KMS-11 (cell line): ENCODE measurements around the gene DMRTB1.
"Not testable (repeated sequence)": the region's sequence is repeated elsewhere in the genome, so short reads cannot be mapped to it uniquely, and the experiment has no call there.

Experiments
- H2AFZ ChIP-seq: fragments of 200-600 bp; sonication (generic); 2 replicates; pipeline ENCODE4 v1.6.1; 2016; ENCODE audit warnings: antibody characterized with exemption, mixed run types, low read depth
- H3K27ac ChIP-seq: fragments of 200-600 bp; sonication (generic); 2 replicates; pipeline ENCODE4 v1.6.1; 2016; ENCODE audit warnings: mild to moderate bottlenecking, mixed run types
- H3K27me3 ChIP-seq: fragments of 200-600 bp; sonication (generic); 2 replicates; pipeline ENCODE4 v1.6.1; 2017; ENCODE audit warnings: mild to moderate bottlenecking, low read depth, mixed run types, moderate library complexity; ENCODE audit not compliant: insufficient read depth
- H3K36me3 ChIP-seq: fragments of 200-600 bp; sonication (generic); 2 replicates; pipeline ENCODE4 v1.6.1; 2017; ENCODE audit warnings: mild to moderate bottlenecking, mixed run types; ENCODE audit not compliant: insufficient read depth
- H3K4me1 ChIP-seq: fragments of 200-600 bp; sonication (generic); 2 replicates; pipeline ENCODE4 v1.6.1; 2016; ENCODE audit warnings: mild to moderate bottlenecking, low read depth, mixed run types; ENCODE audit not compliant: poor library complexity, severe bottlenecking
- H3K4me2 ChIP-seq: fragments of 200-600 bp; sonication (generic); 2 replicates; pipeline ENCODE4 v1.7.0; 2016; ENCODE audit warnings: mild to moderate bottlenecking, mixed run types
- H3K4me3 ChIP-seq: fragments of 200-600 bp; sonication (generic); IDR thresholded peaks from 2 replicates; pipeline ENCODE4 v1.6.1; 2017; ENCODE audit warnings: low read depth, low read length, mixed read lengths; ENCODE audit not compliant: insufficient read depth
- H3K79me2 ChIP-seq: fragments of 200-600 bp; sonication (generic); 2 replicates; pipeline ENCODE4 v1.6.1; 2016; ENCODE audit warnings: low read depth, mixed run types; ENCODE audit not compliant: insufficient read depth
- H3K9ac ChIP-seq: fragments of 200-600 bp; sonication (generic); 2 replicates; pipeline ENCODE4 v1.6.1; 2016; ENCODE audit warnings: mild to moderate bottlenecking, mixed run types
- H4K20me1 ChIP-seq: fragments of 200-600 bp; sonication (generic); 2 replicates; pipeline ENCODE4 v1.6.1; 2016; ENCODE audit warnings: mild to moderate bottlenecking, mixed run types; ENCODE audit not compliant: insufficient read depth
- TF ChIP-seq, protein P1 (sequence below): fragments of 200-600 bp; sonication (generic); conservative IDR thresholded peaks from 2 replicates; pipeline ENCODE4 v1.6.1; 2017; ENCODE audit warnings: low read depth, mild to moderate bottlenecking, antibody characterized with exemption, low read length, moderate library complexity, mixed read lengths

The DMRTB1 gene

GRCh38 chr1:53431805-53432565 lies 27.2 kb upstream of the DMRTB1 start:
- no peaks in the 10 kb centered on the region for H3K79me2 ChIP-seq
- H4K20me1 ChIP-seq = no peaks in the 10 kb centered on the region
- H3K27me3 ChIP-seq = no peaks in the 10 kb centered on the region
- no peak overlapping the region for H3K27ac ChIP-seq
- TF ChIP-seq, protein P1, sequence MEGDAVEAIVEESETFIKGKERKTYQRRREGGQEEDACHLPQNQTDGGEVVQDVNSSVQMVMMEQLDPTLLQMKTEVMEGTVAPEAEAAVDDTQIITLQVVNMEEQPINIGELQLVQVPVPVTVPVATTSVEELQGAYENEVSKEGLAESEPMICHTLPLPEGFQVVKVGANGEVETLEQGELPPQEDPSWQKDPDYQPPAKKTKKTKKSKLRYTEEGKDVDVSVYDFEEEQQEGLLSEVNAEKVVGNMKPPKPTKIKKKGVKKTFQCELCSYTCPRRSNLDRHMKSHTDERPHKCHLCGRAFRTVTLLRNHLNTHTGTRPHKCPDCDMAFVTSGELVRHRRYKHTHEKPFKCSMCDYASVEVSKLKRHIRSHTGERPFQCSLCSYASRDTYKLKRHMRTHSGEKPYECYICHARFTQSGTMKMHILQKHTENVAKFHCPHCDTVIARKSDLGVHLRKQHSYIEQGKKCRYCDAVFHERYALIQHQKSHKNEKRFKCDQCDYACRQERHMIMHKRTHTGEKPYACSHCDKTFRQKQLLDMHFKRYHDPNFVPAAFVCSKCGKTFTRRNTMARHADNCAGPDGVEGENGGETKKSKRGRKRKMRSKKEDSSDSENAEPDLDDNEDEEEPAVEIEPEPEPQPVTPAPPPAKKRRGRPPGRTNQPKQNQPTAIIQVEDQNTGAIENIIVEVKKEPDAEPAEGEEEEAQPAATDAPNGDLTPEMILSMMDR = no peak
- no peak overlapping the region for H2AFZ ChIP-seq
- no peak overlapping the region for H3K4me2 ChIP-seq
- no peaks in the 10 kb centered on the region for H3K4me1 ChIP-seq
- no peak overlapping the region for H3K4me3 ChIP-seq
- H3K9ac ChIP-seq = no peak overlapping the region
- no peaks in the 10 kb centered on the region for H3K36me3 ChIP-seq

DNA sequence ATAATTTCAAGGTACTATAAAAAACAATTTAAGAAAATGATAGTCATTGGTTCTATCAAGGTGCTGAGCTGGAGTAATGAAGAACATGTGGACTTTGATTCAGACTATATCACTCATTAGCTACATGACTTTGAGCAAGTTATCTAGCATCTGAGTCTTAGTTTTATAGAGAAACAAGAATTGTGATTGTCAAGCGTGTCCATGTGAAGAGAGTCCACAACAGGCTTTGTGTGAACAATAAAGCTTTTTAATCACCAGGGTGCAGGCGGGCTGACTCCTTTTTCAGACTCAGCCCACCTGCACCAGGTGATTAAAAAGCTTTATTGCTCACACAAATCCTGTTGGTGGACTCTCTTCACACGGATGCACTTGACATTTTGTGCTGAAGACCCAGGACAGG lies 26.6 kb upstream of the DMRTB1 start:
- Histone ChIP-seq H3K9ac (no peak overlapping the region), H3K27ac (no peak overlapping the region), H3K4me2 (no peak overlapping the region)

GRCh38 chr1:53434405-53435007 lies 24.7 kb upstream of the DMRTB1 start:
- H3K4me3 ChIP-seq, H2AFZ ChIP-seq, H3K4me1 ChIP-seq, H3K27ac ChIP-seq, H3K79me2 ChIP-seq, H4K20me1 ChIP-seq, H3K4me2 ChIP-seq, H3K9ac ChIP-seq, H3K36me3 ChIP-seq, H3K27me3 ChIP-seq: not testable (repeated sequence)

More for the DNA sequence above, 26.6 kb upstream of the DMRTB1 start:
- Histone ChIP-seq H3K36me3 (no peaks in the 10 kb centered on the region), H4K20me1 (no peaks in the 10 kb centered on the region), H2AFZ (no peak overlapping the region), H3K27me3 (no peaks in the 10 kb centered on the region), H3K4me3 (no peak overlapping the region), H3K4me1 (no peaks in the 10 kb centered on the region), H3K79me2 (no peaks in the 10 kb centered on the region)
- TF ChIP-seq, protein P1 = no peak

GRCh38 chr1:53435151-53435550 lies 24.0 kb upstream of the DMRTB1 start:
- Histone ChIP-seq H3K27me3 (no peaks in the 10 kb centered on the region), H4K20me1 (no peaks in the 10 kb centered on the region), H3K27ac (no peak overlapping the region), H3K79me2 (no peaks in the 10 kb centered on the region), H3K4me3 (no peak overlapping the region), H3K36me3 (no peaks in the 10 kb centered on the region), H3K4me2 (no peak overlapping the region), H2AFZ (no peak overlapping the region), H3K4me1 (no peaks in the 10 kb centered on the region), H3K9ac (no peak overlapping the region)
- TF ChIP-seq, protein P1 = no peak
